Neural cell (in vitro differentiated cells): ENCODE measurements around the gene WNT5B. TPM values are rescaled to one million over a fixed set of nuclear protein-coding genes. Genes with fewer than 3 reads are reported as not detected.

ENCODE experiments used
- H2AFZ ChIP-seq: fragments of 200-600, 300-800 bp; sonication (generic), shearing (Covaris generic); 2 replicates; pipeline ENCODE4 v1.6.0; 2014; ENCODE audit warnings: low read depth, mild to moderate bottlenecking, antibody characterized with exemption, low read length, moderate library complexity
- H3F3A ChIP-seq: fragments of 200-600 bp; shearing (Covaris generic); 2 replicates; pipeline ENCODE4 v1.6.1; 2016; ENCODE audit warnings: mild to moderate bottlenecking, moderate library complexity, mixed read lengths, antibody characterized with exemption, low read length; ENCODE audit not compliant: insufficient read depth, poor library complexity, severe bottlenecking
- H3K27ac ChIP-seq: fragments of 200-600, 300-800 bp; sonication (generic), shearing (Covaris generic); 2 replicates; pipeline ENCODE4 v1.5.1; 2014; ENCODE audit warnings: mild to moderate bottlenecking, low read length, moderate library complexity
- H3K27me3 ChIP-seq: fragments of 300-800, 200-600 bp; sonication (generic), shearing (Covaris generic); 2 replicates; pipeline ENCODE4 v1.6.0; 2014; ENCODE audit warnings: mild to moderate bottlenecking, low read depth, low read length, moderate library complexity; ENCODE audit not compliant: insufficient read depth
- H3K36me3 ChIP-seq: fragments of 300-800, 200-600 bp; sonication (generic), shearing (Covaris generic); 2 replicates; pipeline ENCODE4 v1.5.1; 2014; ENCODE audit warnings: mild to moderate bottlenecking, antibody characterized with exemption, low read length, moderate library complexity; ENCODE audit not compliant: insufficient read depth
- H3K4me2 ChIP-seq: fragments of 300-800, 200-600 bp; sonication (generic), shearing (Covaris generic); 2 replicates; pipeline ENCODE4 v1.6.0; 2014; ENCODE audit warnings: mild to moderate bottlenecking, low read length
- H3K4me3 ChIP-seq: fragments of 300-800, 200-600 bp; sonication (generic), shearing (Covaris generic); 2 replicates; pipeline ENCODE4 v1.5.1; 2014; ENCODE audit warnings: mild to moderate bottlenecking, low read length, moderate library complexity
- H3K79me2 ChIP-seq: fragments of 200-600 bp; shearing (Covaris generic); replicated peaks from 2 replicates; pipeline ENCODE4 v1.6.0; 2014; ENCODE audit warnings: mild to moderate bottlenecking, low read length, moderate library complexity; ENCODE audit not compliant: insufficient read depth
- H3K9ac ChIP-seq: fragments of 300-800, 200-600 bp; sonication (generic), shearing (Covaris generic); 2 replicates; pipeline ENCODE4 v1.6.1; 2016; ENCODE audit warnings: mild to moderate bottlenecking, low read length, mixed read lengths
- H3K9me2 ChIP-seq: fragments of 200-600 bp; shearing (Covaris generic); 2 replicates; pipeline ENCODE4 v1.6.1; 2016; ENCODE audit warnings: mild to moderate bottlenecking, low read length, mixed read lengths; ENCODE audit not compliant: insufficient read depth
- H3K9me3 ChIP-seq: fragments of 200-600, 300-800 bp; sonication (generic), shearing (Covaris generic); 2 replicates; pipeline ENCODE4 v1.6.1; 2016; ENCODE audit warnings: mild to moderate bottlenecking, mixed run types, low read length, moderate library complexity, mixed read lengths
- H4K20me1 ChIP-seq: fragments of 200-600 bp; shearing (Covaris generic); 2 replicates; pipeline ENCODE4 v1.6.1; 2016; ENCODE audit warnings: mild to moderate bottlenecking, mixed run types; ENCODE audit not compliant: insufficient read depth
- EP300 ChIP-seq: fragments of 450-650 bp; conservative IDR thresholded peaks from 2 replicates; pipeline ENCODE4 v1.6.1; 2014; ENCODE audit warnings: antibody characterized with exemption, mild to moderate bottlenecking, moderate library complexity; ENCODE audit not compliant: poor library complexity, severe bottlenecking
- EZH2 ChIP-seq: fragments of 200-600, 300-800 bp; shearing (Covaris generic), sonication (generic); IDR thresholded peaks from 2 replicates; pipeline ENCODE4 v1.6.1; 2014; ENCODE audit warnings: antibody characterized with exemption, low read length, borderline replicate concordance, mild to moderate bottlenecking; ENCODE audit not compliant: insufficient read depth, poor library complexity, severe bottlenecking
- MXI1 ChIP-seq: fragments of 450-650 bp; conservative IDR thresholded peaks from 2 replicates; pipeline ENCODE4 v1.6.1; 2014; ENCODE audit warnings: antibody characterized with exemption, mild to moderate bottlenecking; ENCODE audit not compliant: poor library complexity, severe bottlenecking
- POLR2AphosphoS5 ChIP-seq: IDR thresholded peaks from 2 replicates; pipeline ENCODE4 v1.6.1; 2012
- RAD21 ChIP-seq: fragments of 450-650 bp; conservative IDR thresholded peaks from 2 replicates; pipeline ENCODE4 v1.6.1; 2014; ENCODE audit warnings: antibody characterized with exemption, mild to moderate bottlenecking, moderate library complexity
- SMC3 ChIP-seq: fragments of 450-650 bp; conservative IDR thresholded peaks from 2 replicates; pipeline ENCODE4 v1.6.1; 2014; ENCODE audit warnings: antibody characterized with exemption, mild to moderate bottlenecking, moderate library complexity; ENCODE audit not compliant: poor library complexity
- TAF1 ChIP-seq: IDR thresholded peaks from 2 replicates; pipeline ENCODE4 v1.6.1; 2012; ENCODE audit warnings: low read depth
- polyA plus RNA-seq: library from polyadenylated mRNA; depleted of rRNA; stranded (reverse); fragments of >200 nt; gene quantifications from 2 replicates; pipeline ENCODE4 v1.2.3, GENCODE V29; 2014
- TF ChIP-seq, protein P1 (sequence below): IDR thresholded peaks from 2 replicates; pipeline ENCODE4 v1.6.1; 2012; ENCODE audit warnings: borderline replicate concordance
- TF ChIP-seq, protein P2 (sequence below): fragments of 450-650 bp; IDR thresholded peaks from 2 replicates; pipeline ENCODE4 v1.5.1; 2014; ENCODE audit warnings: antibody characterized with exemption, mild to moderate bottlenecking, moderate library complexity; ENCODE audit not compliant: poor library complexity, severe bottlenecking

The WNT5B gene
- polyA plus RNA-seq, 1 donor from 2014 or later: 17.0 TPM

DNA sequence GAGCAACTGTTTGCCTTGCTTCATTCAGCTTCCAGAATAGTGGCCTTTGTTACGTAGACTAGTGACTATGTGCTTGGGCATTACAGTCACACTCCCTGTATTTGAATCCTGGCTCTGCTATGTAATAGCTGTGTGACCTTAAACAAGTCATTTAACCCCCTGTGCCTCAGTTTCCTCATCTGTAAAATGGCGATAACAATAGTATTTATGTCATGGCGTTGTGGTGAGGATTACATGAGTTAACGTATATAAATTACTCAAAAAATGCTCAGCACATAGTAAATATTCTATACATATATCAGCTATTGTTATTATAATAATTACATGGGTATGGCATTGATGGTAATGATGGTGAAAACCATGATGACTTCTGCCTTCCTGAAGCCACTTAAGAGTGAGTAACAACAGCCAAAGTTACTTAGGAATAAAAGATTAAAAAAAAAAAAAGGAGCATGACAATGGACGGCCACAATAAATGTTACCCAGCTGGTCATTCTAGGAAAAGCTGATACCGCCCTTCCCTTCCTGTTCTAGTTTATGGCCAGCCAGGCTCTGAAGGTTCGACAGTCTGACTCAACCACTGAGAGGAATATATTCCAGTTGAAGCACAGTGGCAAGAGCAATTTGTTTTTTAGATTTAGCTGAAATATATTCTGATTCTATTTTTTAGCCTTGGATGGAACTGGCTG is 51.9 kb downstream of the WNT5B start:
- no peaks in the 10 kb centered on the region for H3F3A ChIP-seq
- H4K20me1 ChIP-seq: no peaks in the 10 kb centered on the region
- H3K4me2 ChIP-seq: no peak overlapping the region
- H3K36me3 ChIP-seq: no peaks in the 10 kb centered on the region
- no peak overlapping the region for H3K4me3 ChIP-seq
- no peak overlapping the region for H3K27ac ChIP-seq
- no peaks in the 10 kb centered on the region for H3K79me2 ChIP-seq
- no peak overlapping the region for H3K9ac ChIP-seq
- H3K27me3 ChIP-seq: no peaks in the 10 kb centered on the region
- H3K9me3 ChIP-seq: no peaks in the 10 kb centered on the region
- no peaks in the 10 kb centered on the region for H3K9me2 ChIP-seq
- no peak for TF ChIP-seq MXI1
- TF ChIP-seq, protein P1, sequence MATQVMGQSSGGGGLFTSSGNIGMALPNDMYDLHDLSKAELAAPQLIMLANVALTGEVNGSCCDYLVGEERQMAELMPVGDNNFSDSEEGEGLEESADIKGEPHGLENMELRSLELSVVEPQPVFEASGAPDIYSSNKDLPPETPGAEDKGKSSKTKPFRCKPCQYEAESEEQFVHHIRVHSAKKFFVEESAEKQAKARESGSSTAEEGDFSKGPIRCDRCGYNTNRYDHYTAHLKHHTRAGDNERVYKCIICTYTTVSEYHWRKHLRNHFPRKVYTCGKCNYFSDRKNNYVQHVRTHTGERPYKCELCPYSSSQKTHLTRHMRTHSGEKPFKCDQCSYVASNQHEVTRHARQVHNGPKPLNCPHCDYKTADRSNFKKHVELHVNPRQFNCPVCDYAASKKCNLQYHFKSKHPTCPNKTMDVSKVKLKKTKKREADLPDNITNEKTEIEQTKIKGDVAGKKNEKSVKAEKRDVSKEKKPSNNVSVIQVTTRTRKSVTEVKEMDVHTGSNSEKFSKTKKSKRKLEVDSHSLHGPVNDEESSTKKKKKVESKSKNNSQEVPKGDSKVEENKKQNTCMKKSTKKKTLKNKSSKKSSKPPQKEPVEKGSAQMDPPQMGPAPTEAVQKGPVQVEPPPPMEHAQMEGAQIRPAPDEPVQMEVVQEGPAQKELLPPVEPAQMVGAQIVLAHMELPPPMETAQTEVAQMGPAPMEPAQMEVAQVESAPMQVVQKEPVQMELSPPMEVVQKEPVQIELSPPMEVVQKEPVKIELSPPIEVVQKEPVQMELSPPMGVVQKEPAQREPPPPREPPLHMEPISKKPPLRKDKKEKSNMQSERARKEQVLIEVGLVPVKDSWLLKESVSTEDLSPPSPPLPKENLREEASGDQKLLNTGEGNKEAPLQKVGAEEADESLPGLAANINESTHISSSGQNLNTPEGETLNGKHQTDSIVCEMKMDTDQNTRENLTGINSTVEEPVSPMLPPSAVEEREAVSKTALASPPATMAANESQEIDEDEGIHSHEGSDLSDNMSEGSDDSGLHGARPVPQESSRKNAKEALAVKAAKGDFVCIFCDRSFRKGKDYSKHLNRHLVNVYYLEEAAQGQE: no peak
- no peak for TF ChIP-seq SMC3
- TF ChIP-seq, protein P2, sequence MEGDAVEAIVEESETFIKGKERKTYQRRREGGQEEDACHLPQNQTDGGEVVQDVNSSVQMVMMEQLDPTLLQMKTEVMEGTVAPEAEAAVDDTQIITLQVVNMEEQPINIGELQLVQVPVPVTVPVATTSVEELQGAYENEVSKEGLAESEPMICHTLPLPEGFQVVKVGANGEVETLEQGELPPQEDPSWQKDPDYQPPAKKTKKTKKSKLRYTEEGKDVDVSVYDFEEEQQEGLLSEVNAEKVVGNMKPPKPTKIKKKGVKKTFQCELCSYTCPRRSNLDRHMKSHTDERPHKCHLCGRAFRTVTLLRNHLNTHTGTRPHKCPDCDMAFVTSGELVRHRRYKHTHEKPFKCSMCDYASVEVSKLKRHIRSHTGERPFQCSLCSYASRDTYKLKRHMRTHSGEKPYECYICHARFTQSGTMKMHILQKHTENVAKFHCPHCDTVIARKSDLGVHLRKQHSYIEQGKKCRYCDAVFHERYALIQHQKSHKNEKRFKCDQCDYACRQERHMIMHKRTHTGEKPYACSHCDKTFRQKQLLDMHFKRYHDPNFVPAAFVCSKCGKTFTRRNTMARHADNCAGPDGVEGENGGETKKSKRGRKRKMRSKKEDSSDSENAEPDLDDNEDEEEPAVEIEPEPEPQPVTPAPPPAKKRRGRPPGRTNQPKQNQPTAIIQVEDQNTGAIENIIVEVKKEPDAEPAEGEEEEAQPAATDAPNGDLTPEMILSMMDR: no peak
- no peak for TF ChIP-seq EP300
- no peak for TF ChIP-seq EZH2
- no peak for TF ChIP-seq RAD21
- TF ChIP-seq POLR2AphosphoS5: no peak
- TF ChIP-seq TAF1: no peak
- no peak overlapping the region for H2AFZ ChIP-seq

DNA sequence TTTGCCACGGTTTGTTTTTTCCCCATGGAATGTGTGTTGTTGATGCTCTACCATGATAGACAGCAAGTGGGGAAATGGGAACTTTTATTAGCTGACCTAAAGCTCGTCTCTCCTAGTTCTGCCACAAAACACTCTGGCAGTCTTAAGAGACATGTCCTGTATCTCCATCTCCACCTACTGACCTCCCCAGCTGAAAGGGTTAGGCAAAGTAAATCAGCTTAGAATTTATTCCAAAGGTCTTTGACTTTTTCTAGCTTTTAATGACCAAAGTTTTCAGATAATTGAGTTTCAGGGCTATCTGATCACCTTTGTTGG is 52.4 kb downstream of the WNT5B start:
- Histone ChIP-seq H4K20me1 (no peaks in the 10 kb centered on the region), H3F3A (no peaks in the 10 kb centered on the region), H3K36me3 (no peaks in the 10 kb centered on the region), H3K9me2 (no peaks in the 10 kb centered on the region), H3K9ac (no peak overlapping the region), H2AFZ (no peak overlapping the region), H3K27me3 (no peaks in the 10 kb centered on the region), H3K9me3 (no peaks in the 10 kb centered on the region), H3K79me2 (no peaks in the 10 kb centered on the region), H3K27ac (no peak overlapping the region), H3K4me3 (no peak overlapping the region), H3K4me2 (no peak overlapping the region)
- TF ChIP-seq, protein P1: no peak
- TF ChIP-seq SMC3 (no peak), POLR2AphosphoS5 (no peak), EP300 (no peak), EZH2 (no peak), RAD21 (no peak)
- TF ChIP-seq, protein P2: no peak
